ENCODE results near the gene R3HDML. TPM values are rescaled to one million over a fixed set of nuclear protein-coding genes. Genes with fewer than 3 reads are reported as not detected.
A peak's percentile ranks its signal among the peaks of the same experiment; 100 is the strongest.
"Not testable (repeated sequence)": the region's sequence is repeated elsewhere in the genome, so short reads cannot be mapped to it uniquely, and the experiment has no call there.

The R3HDML gene
- total and polyA plus RNA-seq, 7 donors: not detected

GRCh38 chr20:44326391-44327159, 10.3 kb upstream of the R3HDML start:
- Histone ChIP-seq H3K27ac (no peak overlapping the region), H3K27me3 (peaks cover 0 to 22% (median 15%) of the 10 kb centered on the region in 3 donors), H3K4me3 (peak overlapping the region in 3 of 4 donors; percentile 7 to 35 (median 31)), H3K9me3 (no peaks in the 10 kb centered on the region), H3K4me1 (peaks cover 0 to 8% (median 4%) of the 10 kb centered on the region in 4 donors), H3K36me3 (no peaks in the 10 kb centered on the region)
- TF ChIP-seq EP300 (IDR thresholded peaks at IDR 0.05) (no peak), CTCF (IDR thresholded peaks at IDR 0.05) (no peak), POLR2AphosphoS5 (IDR thresholded peaks at IDR 0.05) (no peak), POLR2A (IDR thresholded peaks at IDR 0.05) (no peak)
- no peak for DNase-seq
- 8 to 13% methylated on average over 50 of the region's 50 CpGs for WGBS, 2 donors
- intact Hi-C loops (cut with DNase I): no loop called here

GRCh38 chr20:44327748-44328147, 9.1 kb upstream of the R3HDML start:
- intact Hi-C loops (cut with DNase I); H3K4me1 ChIP-seq; H3K9me3 ChIP-seq; H3K36me3 ChIP-seq; H3K27ac ChIP-seq; H3K4me3 ChIP-seq; DNase-seq: not testable (repeated sequence)
- WGBS, 2 donors: 76 to 89% methylated on average over 7 of the region's 7 CpGs
- H3K27me3 ChIP-seq: peaks cover 0 to 22% (median 15%) of the 10 kb centered on the region in 3 donors

GRCh38 chr20:44328428-44328827, 8.4 kb upstream of the R3HDML start:
- H3K36me3 ChIP-seq: no peaks in the 10 kb centered on the region
- TF ChIP-seq EP300 (IDR thresholded peaks at IDR 0.05) (no peak), CTCF (IDR thresholded peaks at IDR 0.05) (no peak), POLR2AphosphoS5 (IDR thresholded peaks at IDR 0.05) (no peak), POLR2A (IDR thresholded peaks at IDR 0.05) (no peak)
- 76 to 87% methylated on average over 4 of the region's 4 CpGs for WGBS, 2 donors
- H3K27me3 ChIP-seq: peaks cover 0 to 22% (median 15%) of the 10 kb centered on the region in 3 donors
- peaks cover 0 to 8% (median 4%) of the 10 kb centered on the region in 4 donors for H3K4me1 ChIP-seq
- intact Hi-C loops (cut with DNase I): no loop called here
- H3K9me3 ChIP-seq: no peaks in the 10 kb centered on the region
- H3K4me3 ChIP-seq: no peak overlapping the region
- H3K27ac ChIP-seq: no peak overlapping the region
- DNase-seq: no peak

- H3K36me3 ChIP-seq: no peaks in the 10 kb centered on the region
- H3K9me3 ChIP-seq: no peaks in the 10 kb centered on the region
- TF ChIP-seq EP300 (IDR thresholded peaks at IDR 0.05) (no peak), POLR2A (IDR thresholded peaks at IDR 0.05) (no peak), POLR2AphosphoS5 (IDR thresholded peaks at IDR 0.05) (no peak), CTCF (IDR thresholded peaks at IDR 0.05) (no peak)
- H3K4me3 ChIP-seq: no peak overlapping the region
- no peak overlapping the region for H3K27ac ChIP-seq
- 93 to 96% methylated on average over 2 of the region's 2 CpGs for WGBS, 2 donors
- intact Hi-C loops (cut with DNase I): no loop called here
- peaks cover 0 to 23% (median 15%) of the 10 kb centered on the region in 3 donors for H3K27me3 ChIP-seq
- no peak for DNase-seq
- H3K4me1 ChIP-seq: peaks cover 0 to 8% (median 4%) of the 10 kb centered on the region in 4 donors
These were observed 5.6 kb upstream of the R3HDML start for GRCh38 chr20:44331201-44331600.

GRCh38 chr20:44334306-44334705, 2.5 kb upstream of the R3HDML start:
- no peak for DNase-seq
- Histone ChIP-seq H3K4me3 (no peak overlapping the region), H3K9me3 (no peaks in the 10 kb centered on the region), H3K27ac (no peak overlapping the region), H3K36me3 (no peaks in the 10 kb centered on the region), H3K4me1 (no peaks in the 10 kb centered on the region), H3K27me3 (peaks cover 0 to 28% (median 0%) of the 10 kb centered on the region in 3 donors)
- 62 to 68% methylated on average over 8 of the region's 8 CpGs for WGBS, 2 donors
- intact Hi-C loops (cut with DNase I): no loop called here
- TF ChIP-seq EP300 (IDR thresholded peaks at IDR 0.05): no peak
- TF ChIP-seq POLR2AphosphoS5 (IDR thresholded peaks at IDR 0.05): no peak
- TF ChIP-seq POLR2A (IDR thresholded peaks at IDR 0.05): no peak
- TF ChIP-seq CTCF (IDR thresholded peaks at IDR 0.05): no peak
